GM19035 (cell line): ENCODE measurements around the gene CTNNA3.

ENCODE experiments used
- ATAC-seq: cut with Tn5 transposase; IDR thresholded peaks from one replicate; pipeline ENCODE4 v1.9.1; 2021; ENCODE audit not compliant: unreplicated experiment

The CTNNA3 gene

DNA sequence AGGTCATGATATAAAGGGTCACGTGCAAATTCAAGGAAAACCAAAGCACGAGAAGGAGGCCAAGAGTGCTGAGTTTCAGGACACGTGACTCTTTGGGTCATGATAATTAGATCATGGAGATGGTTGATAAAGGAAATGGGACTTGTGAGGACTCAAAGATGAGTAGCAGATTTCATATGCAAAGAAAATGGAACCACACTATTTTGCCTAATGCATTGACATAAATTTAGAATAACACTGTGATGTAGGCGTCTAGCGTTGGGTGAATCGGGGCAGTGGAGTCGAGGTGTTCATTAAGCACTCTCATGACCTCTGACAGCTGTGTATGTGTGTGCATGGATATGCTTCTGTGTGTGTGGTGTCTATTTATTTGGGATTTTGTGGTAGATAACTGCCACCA, 1795.7 kb downstream of the CTNNA3 start:
- ATAC-seq: no peak

- no peak for ATAC-seq
Observed at GRCh38 chr10:65898055-65898454, 1797.9 kb downstream of the CTNNA3 start.

DNA sequence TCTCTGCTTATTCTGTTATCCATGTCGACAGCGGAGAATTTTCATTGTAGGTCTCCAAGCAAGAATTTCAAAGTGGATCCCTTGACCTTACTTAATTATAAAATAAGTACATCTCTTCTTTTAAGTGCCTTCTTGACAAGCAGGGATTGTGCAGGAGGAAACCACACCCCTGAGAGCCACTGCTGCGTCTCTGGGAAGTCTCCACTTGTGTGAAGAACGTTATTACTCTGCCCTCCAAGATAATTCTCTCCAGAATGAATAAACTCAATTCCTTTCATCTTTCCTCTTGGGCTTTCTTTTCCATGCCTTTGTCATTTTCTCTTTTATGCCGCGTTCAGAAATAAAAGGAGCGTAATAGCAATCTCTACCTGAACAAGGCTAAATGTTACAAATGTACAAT, 1801.0 kb downstream of the CTNNA3 start:
- no peak for ATAC-seq

GRCh38 chr10:65894379-65894778, 1801.6 kb downstream of the CTNNA3 start:
- ATAC-seq: no peak

- ATAC-seq: no peak
Observed at GRCh38 chr10:65893676-65894075, 1802.3 kb downstream of the CTNNA3 start.

- no peak for ATAC-seq
Observed at GRCh38 chr10:65892284-65892683, 1803.7 kb downstream of the CTNNA3 start.

DNA sequence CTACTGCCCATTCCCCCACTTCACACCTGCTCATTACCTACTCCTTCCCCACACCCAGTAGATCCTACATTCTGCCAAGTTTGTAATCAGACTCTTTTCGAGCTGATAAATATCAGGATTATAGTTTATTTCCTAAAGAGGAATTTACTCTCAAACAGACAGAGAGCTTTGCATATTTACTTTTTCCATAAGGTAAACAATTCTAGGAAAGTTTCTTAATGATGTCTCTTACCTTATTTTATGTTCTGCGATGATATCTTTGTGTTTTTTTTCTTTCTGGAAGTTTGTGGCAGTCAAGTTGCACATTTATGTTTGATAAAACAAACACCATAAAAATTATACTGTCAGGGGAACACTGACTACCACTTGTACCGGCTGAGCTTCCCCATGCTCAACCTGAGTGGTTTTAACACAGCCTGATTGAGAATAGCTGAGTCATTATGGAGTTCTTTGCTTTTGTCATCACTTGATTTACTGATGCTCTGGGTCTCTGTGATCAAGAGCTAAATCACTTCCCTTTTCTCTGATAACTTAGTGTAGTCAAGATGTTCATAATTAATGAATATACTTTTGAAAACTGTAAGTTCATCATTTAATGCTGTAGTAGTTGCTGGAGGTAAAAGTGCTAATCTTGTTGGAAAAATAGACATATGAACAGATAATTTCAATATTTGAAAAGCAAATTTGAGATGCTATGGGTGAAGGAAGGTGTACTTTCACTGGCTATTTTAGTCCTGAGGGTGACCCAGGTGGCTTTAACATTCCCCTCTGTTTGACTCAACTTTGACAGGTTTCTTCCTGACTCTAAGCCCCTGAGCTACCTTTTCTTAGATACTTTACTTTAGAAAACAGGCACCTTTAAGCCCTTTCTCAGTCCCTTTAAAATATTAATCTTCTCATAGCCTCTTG, 1804.7 kb downstream of the CTNNA3 start:
- ATAC-seq: peak; percentile 84

- ATAC-seq: no peak
Observed at GRCh38 chr10:65864529-65864928, 1831.5 kb downstream of the CTNNA3 start.

GRCh38 chr10:65864036-65864435, 1832.0 kb downstream of the CTNNA3 start:
- ATAC-seq: no peak
